Hematopoietic multipotent progenitor cell (in vitro differentiated cells): Measurements from ENCODE around the gene ARHGEF11. TPM values are rescaled to one million over a fixed set of nuclear protein-coding genes. Genes with fewer than 3 reads are reported as not detected.
"Not testable (repeated sequence)": the region's sequence is repeated elsewhere in the genome, so short reads cannot be mapped to it uniquely, and the experiment has no call there.

Source experiments
- DNase-seq, 3 donors: peaks; one replicate each; pipeline ENCODE4 v3.0.0-alpha.2; 2011 to 2015; ENCODE audit warnings: low read depth in 2 of 3, low spot score in 2 of 3
- total RNA-seq: library from RNA; depleted of rRNA; stranded (reverse); fragments of >200 nt; gene quantifications from one replicate; pipeline ENCODE4 v1.2.3, GENCODE V29; 2012

The ARHGEF11 gene
- total RNA-seq = 14.5 TPM

- peak in 2 of 3 donors; percentile 42 to 67 for DNase-seq
These were observed at the start of gene ARHGEF11 for GRCh38 chr1:157045250-157046218. Gene ARHGEF11 (minus strand): TSS chr1:157045742. CDS start chr1:157044330, 1,412 bp downstream.

- no peak for DNase-seq
These were observed 49.5 kb upstream of the ARHGEF11 start for GRCh38 chr1:157095091-157095490.

GRCh38 chr1:157092831-157093230 is 47.3 kb upstream of the ARHGEF11 start:
- no peak for DNase-seq

GRCh38 chr1:157091668-157092273 is 46.2 kb upstream of the ARHGEF11 start:
- DNase-seq = no peak

- no peak for DNase-seq
These were observed 45.6 kb upstream of the ARHGEF11 start for GRCh38 chr1:157091186-157091585.

- no peak for DNase-seq
These were observed 45.2 kb upstream of the ARHGEF11 start for GRCh38 chr1:157090771-157091170.

GRCh38 chr1:157090196-157090647 is 44.7 kb upstream of the ARHGEF11 start:
- peak; percentile 69 to 85 (median 74) for DNase-seq

- DNase-seq = no peak
These were observed 44.2 kb upstream of the ARHGEF11 start for GRCh38 chr1:157089789-157090188.

- no peak for DNase-seq
These were observed 43.1 kb upstream of the ARHGEF11 start for GRCh38 chr1:157088607-157089006.

- no peak for DNase-seq
These were observed 41.5 kb upstream of the ARHGEF11 start for GRCh38 chr1:157087030-157087429.

- DNase-seq = no peak
These were observed 40.8 kb upstream of the ARHGEF11 start for GRCh38 chr1:157086299-157086698.

GRCh38 chr1:157085421-157085820 is 39.9 kb upstream of the ARHGEF11 start:
- DNase-seq = no peak

- no peak for DNase-seq
These were observed 39.2 kb upstream of the ARHGEF11 start for GRCh38 chr1:157084720-157085119.

GRCh38 chr1:157081707-157082106 is 36.2 kb upstream of the ARHGEF11 start:
- DNase-seq = no peak

GRCh38 chr1:157080714-157081113 is 35.2 kb upstream of the ARHGEF11 start:
- no peak for DNase-seq

- no peak for DNase-seq
These were observed 31.9 kb upstream of the ARHGEF11 start for GRCh38 chr1:157077394-157077793.

- DNase-seq = peak in 2 of 3 donors; percentile 44 to 68
These were observed 28.6 kb upstream of the ARHGEF11 start for GRCh38 chr1:157073944-157074685.

GRCh38 chr1:157069601-157070000 is 24.1 kb upstream of the ARHGEF11 start:
- DNase-seq = no peak

GRCh38 chr1:157059241-157059640 is 13.7 kb upstream of the ARHGEF11 start:
- not testable (repeated sequence) for DNase-seq

GRCh38 chr1:157056269-157056668 is 10.7 kb upstream of the ARHGEF11 start:
- no peak for DNase-seq

GRCh38 chr1:157055729-157056128 is 10.2 kb upstream of the ARHGEF11 start:
- peak in 1 of 3 donors; percentile 18 for DNase-seq
